Activated T-helper 2 cell treated with anti-CD3 and anti-CD28 coated beads, Interferon-gamma antibody, Interleukin-2, Interleukin-4, amounts not matched to agents 10 μg/mL and 5 μg/mL and 100 μg/mL, durations not matched to agents 14 hours and 24 hours and 36 hours (primary cell): ENCODE data around the gene SLIT3. TPM values are rescaled to one million over a fixed set of nuclear protein-coding genes. Genes with fewer than 3 reads are reported as not detected.

Source experiments
- DNase-seq: peaks from one replicate; pipeline ENCODE4 v3.0.0; 2021; ENCODE audit warnings: low spot score
- H3K27ac Mint-ChIP-seq: one replicate; pipeline ENCODE4 v1.8.0; 2021; ENCODE audit warnings: mixed read lengths
- H3K27me3 Mint-ChIP-seq: one replicate; pipeline ENCODE4 v1.8.0; 2021; ENCODE audit warnings: low read depth, mixed read lengths
- H3K36me3 Mint-ChIP-seq: one replicate; pipeline ENCODE4 v1.8.0; 2021; ENCODE audit warnings: low read depth, mixed read lengths
- H3K4me1 Mint-ChIP-seq: one replicate; pipeline ENCODE4 v1.8.0; 2021; ENCODE audit warnings: low read depth, mixed read lengths
- H3K4me3 Mint-ChIP-seq: one replicate; pipeline ENCODE4 v1.8.0; 2021; ENCODE audit warnings: low read depth, mild to moderate bottlenecking, moderate library complexity, mixed read lengths
- H3K9me3 Mint-ChIP-seq: one replicate; pipeline ENCODE4 v1.8.0; 2021; ENCODE audit warnings: mixed read lengths
- intact Hi-C: fragments of 100-400 bp; cut with micrococcal nuclease; formaldehyde crosslinking; loops from one replicate; pipeline ENCODE4 v1.15.1; 2023
- total RNA-seq: library from RNA; stranded (reverse); gene quantifications from 2 replicates; pipeline ENCODE4 v1.2.3, GENCODE V29; 2022

The SLIT3 gene
- total RNA-seq, 1 donor from 2014 or later, result 9.5 TPM

DNA sequence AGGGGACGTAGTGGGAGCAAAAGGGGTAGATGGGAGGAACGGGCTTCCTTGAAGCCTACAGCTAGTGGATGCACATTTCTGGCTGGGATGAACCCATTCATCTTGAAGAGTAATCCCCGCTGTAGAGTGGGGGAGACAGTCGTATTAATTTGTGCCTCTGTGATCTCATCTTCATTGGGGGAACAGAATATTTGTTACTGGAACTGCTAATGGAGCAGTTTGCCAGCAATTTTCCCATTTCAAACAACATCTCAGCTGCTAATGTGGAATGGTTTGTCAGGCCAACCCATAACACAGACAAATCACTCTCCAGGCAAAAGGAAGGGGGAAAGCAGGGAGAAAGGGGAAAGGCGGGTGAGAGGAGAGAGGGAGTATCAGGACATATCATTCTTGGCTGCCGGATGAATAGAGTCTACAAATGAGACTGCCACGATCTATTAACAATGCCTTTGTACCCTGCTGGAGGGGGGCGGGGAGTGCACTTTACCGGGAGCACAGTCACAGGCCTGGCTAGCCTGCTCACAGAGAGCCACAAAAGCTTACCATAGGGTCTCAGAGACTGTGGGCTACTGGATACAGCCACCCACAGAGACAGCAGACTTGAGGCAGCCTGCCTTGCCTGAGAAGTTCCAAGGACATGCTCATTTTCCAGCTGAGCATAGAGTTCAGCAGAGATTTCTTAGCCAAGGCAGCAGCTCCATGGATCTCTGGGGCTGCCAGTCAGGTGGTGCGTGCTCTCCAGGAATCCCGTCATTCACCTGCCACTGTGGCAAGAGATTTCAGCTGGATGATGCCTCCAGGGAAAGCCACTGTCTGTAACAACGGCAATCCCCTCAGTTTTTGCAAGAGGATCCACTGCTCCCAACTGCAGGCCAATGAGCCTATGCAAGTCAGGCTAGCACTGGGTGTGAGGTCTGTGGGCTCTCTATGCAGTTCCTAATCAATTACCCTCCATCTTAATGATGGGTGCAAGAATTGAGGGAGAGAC is 504.1 kb downstream of the SLIT3 start:
- DNase-seq, result no peak
- H3K4me1 Mint-ChIP-seq, result peaks cover 74% of the 10 kb centered on the region

DNA sequence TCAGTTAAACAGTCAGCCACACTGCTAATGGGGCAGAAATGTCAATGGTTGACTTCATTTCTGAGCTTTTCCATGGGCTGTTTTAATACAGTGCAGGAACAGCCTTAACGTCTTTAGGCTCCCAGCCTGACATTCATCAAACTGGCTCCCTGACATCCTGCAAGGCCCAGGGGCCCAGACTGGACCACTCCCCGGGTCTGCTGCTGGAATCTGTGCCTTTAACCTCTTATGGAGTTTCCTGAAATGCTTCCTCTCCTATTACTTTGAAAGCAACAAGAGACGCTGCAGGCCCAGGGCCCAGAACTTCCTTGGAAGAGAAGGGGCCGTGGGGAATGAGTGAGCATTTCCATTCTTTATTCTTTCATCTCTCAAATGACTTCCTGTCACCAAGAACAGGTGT is 504.9 kb downstream of the SLIT3 start:
- peaks cover 11% of the 10 kb centered on the region for H3K36me3 Mint-ChIP-seq
- no peaks in the 10 kb centered on the region for H3K9me3 Mint-ChIP-seq
- peak overlapping the region; percentile 95 for H3K27ac Mint-ChIP-seq
- H3K4me3 Mint-ChIP-seq, result no peak overlapping the region
- no peak for DNase-seq
- peaks cover 67% of the 10 kb centered on the region for H3K4me1 Mint-ChIP-seq
- H3K27me3 Mint-ChIP-seq, result no peaks in the 10 kb centered on the region
- intact Hi-C loops, result loop anchor here (10.0 kb wide), 1 partner anchor 311 kb away; the partner anchor contains the start of gene RARS1

More for the DNA sequence above, 504.1 kb downstream of the SLIT3 start:
- Mint-ChIP-seq H3K27ac (peak overlapping the region; percentile 88), H3K36me3 (peaks cover 11% of the 10 kb centered on the region), H3K27me3 (no peaks in the 10 kb centered on the region), H3K4me3 (no peak overlapping the region), H3K9me3 (no peaks in the 10 kb centered on the region)
- intact Hi-C loops, result loop anchor here (10.0 kb wide), 1 partner anchor 312 kb away; the partner anchor contains the start of gene RARS1

DNA sequence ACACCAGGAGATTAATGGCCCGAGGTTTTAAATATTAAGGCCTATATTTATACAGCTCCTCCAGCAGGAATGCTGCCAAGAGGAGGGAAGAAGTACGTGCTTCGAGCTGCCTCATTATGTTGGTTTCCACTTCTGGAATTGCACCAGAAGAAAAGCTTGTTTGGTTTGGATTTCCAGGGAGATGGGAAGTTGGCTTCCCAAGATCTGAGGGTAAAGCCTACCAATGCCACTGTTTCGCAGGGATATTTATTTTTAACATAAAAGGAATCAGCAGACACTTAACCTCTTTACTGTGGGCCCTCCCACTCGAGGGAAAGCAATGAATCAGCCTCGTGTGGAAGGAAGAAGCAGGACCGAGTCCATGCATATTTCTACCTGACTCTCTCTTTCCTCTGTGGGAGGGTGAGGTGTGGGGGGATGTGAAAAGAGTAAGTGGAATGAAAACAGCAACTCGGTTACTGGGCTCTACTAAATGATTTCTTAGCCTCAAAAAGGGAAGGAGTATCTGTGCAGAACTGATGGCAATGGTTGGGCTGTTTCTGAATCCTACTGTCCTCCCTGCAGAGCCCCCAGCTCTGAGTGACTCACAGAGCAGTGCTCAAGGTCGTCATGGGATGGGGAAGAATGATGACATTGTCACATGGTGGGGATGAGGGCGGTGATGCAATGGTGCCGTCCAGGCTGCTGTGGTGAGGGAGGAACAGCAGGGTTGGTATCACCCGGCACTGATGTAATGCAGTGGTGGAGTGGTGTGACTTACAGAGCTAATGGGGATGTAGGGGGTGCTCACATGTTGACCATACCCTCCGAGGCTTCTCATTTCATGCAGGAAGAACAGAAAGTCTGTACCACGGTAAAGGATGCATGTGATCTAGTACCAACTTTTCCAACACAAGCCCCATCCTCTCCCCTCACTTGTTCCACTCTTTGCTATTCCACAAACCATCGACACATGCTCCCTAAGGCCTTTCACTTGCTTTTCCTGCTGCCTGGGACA is 506.8 kb downstream of the SLIT3 start:
- Mint-ChIP-seq H3K36me3 (peaks cover 11% of the 10 kb centered on the region), H3K27me3 (no peaks in the 10 kb centered on the region), H3K27ac (peak overlapping the region; percentile 95), H3K4me3 (no peak overlapping the region), H3K9me3 (no peaks in the 10 kb centered on the region), H3K4me1 (peaks cover 56% of the 10 kb centered on the region)
- intact Hi-C loops, result loop anchor here (1.0 to 10.0 kb wide), 7 partner anchors 8 to 788 kb away; partner anchors contain the start of genes RARS1 and SPDL1
- DNase-seq, result no peak

DNA sequence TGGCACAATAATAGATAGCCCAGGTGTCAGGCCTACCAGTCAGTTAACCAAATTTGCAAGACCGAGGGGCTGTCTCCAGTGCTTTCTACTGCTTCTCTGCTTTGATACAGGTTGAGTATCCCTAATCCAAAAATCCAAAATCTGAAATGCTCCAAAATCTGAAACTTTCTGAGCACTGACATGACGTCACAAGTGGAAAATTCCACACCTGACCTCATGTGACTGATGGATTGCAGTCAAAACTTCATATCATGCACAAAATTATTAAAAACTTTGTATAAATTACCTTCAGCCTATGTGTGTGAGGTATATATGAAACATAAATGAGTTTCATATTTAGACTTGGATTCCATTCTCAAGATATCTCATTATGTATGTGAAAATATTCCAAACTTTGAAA is 508.3 kb downstream of the SLIT3 start:
- H3K9me3 Mint-ChIP-seq, result no peaks in the 10 kb centered on the region
- H3K36me3 Mint-ChIP-seq, result peaks cover 14% of the 10 kb centered on the region
- peaks cover 41% of the 10 kb centered on the region for H3K4me1 Mint-ChIP-seq
- no peak overlapping the region for H3K4me3 Mint-ChIP-seq
- intact Hi-C loops, result loop anchor here (5.0 to 10.0 kb wide), 3 partner anchors 40 to 790 kb away; partner anchors contain the start of genes RARS1 and SPDL1
- peak overlapping the region; percentile 95 for H3K27ac Mint-ChIP-seq
- no peaks in the 10 kb centered on the region for H3K27me3 Mint-ChIP-seq
- no peak for DNase-seq

DNA sequence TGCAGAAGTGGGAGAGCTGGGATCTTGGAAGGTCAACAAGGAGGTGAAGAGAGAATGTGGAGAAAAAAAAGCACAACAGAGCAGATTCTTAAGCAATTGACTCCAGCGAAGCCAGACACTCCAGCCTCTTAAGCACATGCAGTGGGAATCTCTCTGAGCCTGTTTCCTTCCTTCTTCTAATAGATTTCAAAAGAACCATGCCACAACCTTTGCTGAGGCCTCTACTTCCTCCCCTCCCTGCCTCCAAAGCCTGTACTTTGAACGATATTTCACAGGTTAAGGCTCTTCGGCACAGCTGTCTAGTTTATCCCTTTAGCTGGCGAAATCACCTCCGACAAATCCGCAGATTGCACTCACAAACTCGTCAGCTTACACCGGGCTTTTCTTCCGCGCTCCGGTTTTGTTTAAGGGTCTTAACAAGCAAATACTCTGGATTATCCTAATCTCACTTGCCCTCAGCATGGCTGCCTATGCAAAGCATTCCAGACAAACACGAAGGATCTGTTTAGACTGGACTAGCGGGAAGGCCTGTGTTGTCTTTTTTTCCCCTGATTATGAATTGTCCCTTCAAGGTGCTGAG is 510.2 kb downstream of the SLIT3 start:
- H3K27ac Mint-ChIP-seq, result no peak overlapping the region

DNA sequence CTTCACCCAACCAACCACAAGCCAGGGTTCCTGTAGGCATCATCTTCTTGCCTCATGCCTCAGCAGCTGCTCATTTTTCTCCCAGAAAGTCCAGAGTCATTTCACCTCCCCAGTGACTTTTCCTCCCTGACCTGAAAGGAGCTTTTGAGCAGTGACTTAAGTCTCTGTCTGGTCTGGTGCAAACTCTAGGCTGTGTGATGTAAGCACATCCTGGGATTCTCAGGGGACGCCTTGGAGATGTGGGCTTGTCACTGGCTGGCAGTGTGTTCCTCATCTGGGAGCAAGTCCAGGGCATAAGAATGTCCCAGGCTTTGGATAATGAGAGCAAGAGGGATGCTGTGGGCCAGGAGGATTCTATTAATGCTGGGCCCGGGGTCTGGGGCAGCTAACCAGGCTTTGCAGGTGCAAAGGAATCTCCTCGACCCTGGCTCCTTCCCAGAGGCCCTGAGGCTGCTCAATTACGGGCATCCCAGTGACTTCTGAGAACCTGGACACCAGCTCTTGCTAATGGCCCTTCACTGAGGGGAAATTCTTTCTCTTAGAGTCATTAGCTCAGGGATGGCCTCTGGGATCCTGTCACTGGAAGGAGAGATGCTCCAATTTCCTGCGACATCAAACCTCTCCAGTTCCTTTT is 510.8 kb downstream of the SLIT3 start:
- H3K9me3 Mint-ChIP-seq, result no peaks in the 10 kb centered on the region
- no peak overlapping the region for H3K4me3 Mint-ChIP-seq
- DNase-seq, result no peak
- H3K27ac Mint-ChIP-seq, result no peak overlapping the region
- peaks cover 32% of the 10 kb centered on the region for H3K4me1 Mint-ChIP-seq
- intact Hi-C loops, result loop anchor here (5.0 to 10.0 kb wide), 3 partner anchors 38 to 792 kb away; partner anchors contain the start of genes RARS1 and SPDL1
- peaks cover 19% of the 10 kb centered on the region for H3K36me3 Mint-ChIP-seq
- H3K27me3 Mint-ChIP-seq, result no peaks in the 10 kb centered on the region

More for the DNA sequence above, 510.2 kb downstream of the SLIT3 start:
- Mint-ChIP-seq H3K9me3 (no peaks in the 10 kb centered on the region), H3K27me3 (no peaks in the 10 kb centered on the region), H3K4me3 (no peak overlapping the region), H3K4me1 (peaks cover 33% of the 10 kb centered on the region), H3K36me3 (peaks cover 15% of the 10 kb centered on the region)
- intact Hi-C loops, result loop anchor here (5.0 to 10.0 kb wide), 3 partner anchors 38 to 792 kb away; partner anchors contain the start of genes RARS1 and SPDL1
- DNase-seq, result no peak

DNA sequence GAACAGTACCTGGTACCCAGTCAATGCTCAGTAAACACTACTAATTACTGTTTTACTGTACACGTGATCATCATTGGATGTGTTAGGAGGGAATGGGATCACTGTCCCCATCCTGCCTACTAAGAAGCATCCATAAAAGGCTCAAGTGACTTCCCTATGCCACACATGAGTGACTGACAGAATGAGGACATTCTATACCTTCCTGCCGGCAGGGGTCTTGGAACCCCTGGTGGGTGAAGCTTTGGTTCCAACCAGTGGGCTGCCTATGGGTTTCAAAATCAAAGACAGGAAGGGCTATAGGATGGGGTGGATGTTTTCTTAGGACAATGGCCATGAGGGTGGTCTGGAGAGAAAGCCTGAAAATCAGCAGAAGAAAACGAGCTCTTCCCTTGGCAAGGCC is 512.2 kb downstream of the SLIT3 start:
- Mint-ChIP-seq H3K36me3 (peaks cover 15% of the 10 kb centered on the region), H3K27me3 (no peaks in the 10 kb centered on the region), H3K27ac (no peak overlapping the region), H3K9me3 (no peaks in the 10 kb centered on the region), H3K4me3 (no peak overlapping the region), H3K4me1 (peaks cover 28% of the 10 kb centered on the region)
- no peak for DNase-seq
- intact Hi-C loops, result no loop called here

DNA sequence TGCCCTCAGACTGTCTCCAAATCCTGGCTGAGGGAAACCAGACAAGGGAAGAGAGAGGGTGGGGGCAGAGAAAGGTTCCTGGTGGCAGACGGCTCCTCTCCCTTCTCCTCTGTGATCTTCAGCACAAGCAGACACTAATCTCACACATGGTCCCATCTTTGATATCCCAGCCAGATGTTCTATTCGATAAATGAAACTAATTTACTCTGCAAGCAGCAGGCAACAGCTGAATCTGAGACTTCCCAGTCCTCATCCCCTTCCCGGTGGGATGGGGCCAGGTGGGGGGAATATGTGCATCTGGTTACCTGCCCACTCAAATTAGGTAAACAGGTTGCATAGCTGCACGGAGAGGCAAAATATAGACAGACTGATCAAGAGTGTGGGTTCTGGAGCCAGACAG is 512.8 kb downstream of the SLIT3 start:
- H3K9me3 Mint-ChIP-seq, result no peaks in the 10 kb centered on the region
- H3K4me1 Mint-ChIP-seq, result peaks cover 21% of the 10 kb centered on the region
- H3K36me3 Mint-ChIP-seq, result peaks cover 10% of the 10 kb centered on the region
- no peaks in the 10 kb centered on the region for H3K27me3 Mint-ChIP-seq
- no peak for DNase-seq
- H3K27ac Mint-ChIP-seq, result no peak overlapping the region
- intact Hi-C loops, result no loop called here
- no peak overlapping the region for H3K4me3 Mint-ChIP-seq

DNA sequence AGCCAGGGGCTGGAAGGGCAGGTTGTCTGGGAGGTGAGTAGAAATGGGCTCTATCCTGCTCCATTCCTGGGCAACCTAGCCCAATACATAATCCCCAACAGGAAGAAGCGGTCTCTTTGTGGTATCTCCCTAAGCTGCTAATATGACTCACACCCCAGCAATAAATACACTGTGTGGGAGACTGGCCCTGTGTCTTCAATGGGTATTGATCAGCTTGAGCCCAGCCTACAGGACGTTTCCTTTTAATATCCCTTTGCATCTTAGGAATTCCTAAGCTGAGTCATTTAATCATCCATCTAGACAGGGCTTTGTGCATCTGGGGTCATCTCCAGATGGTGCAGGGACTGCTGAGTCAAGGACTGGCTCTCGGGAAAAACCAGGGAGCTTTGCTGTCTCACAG is 514.8 kb downstream of the SLIT3 start:
- Mint-ChIP-seq H3K9me3 (no peaks in the 10 kb centered on the region), H3K36me3 (peaks cover 13% of the 10 kb centered on the region), H3K27ac (no peak overlapping the region), H3K27me3 (no peaks in the 10 kb centered on the region), H3K4me1 (peaks cover 16% of the 10 kb centered on the region), H3K4me3 (no peak overlapping the region)
- DNase-seq, result no peak
- intact Hi-C loops, result no loop called here

DNA sequence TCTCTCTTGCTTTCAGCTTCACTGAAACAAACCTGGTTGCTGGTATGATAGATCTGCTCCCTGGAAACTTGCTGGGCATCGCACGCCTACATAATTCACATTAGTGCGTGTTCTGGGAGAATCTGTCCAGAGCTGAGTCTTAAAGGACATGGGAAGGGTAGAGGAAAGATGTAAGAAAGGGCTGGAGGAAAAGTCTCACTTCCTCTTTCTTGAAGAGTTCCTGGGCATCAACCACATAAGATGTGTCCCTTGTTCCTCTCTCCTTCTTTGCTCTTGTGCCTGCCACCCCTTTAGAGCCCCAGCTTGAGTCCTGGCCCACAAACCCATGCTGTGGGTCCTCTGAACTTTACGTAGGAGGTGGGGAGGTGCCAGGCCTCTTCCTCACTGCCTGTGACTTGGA is 516.5 kb downstream of the SLIT3 start:
- no peaks in the 10 kb centered on the region for H3K27me3 Mint-ChIP-seq
- no peak overlapping the region for H3K27ac Mint-ChIP-seq
- H3K4me1 Mint-ChIP-seq, result peaks cover 14% of the 10 kb centered on the region
- DNase-seq, result no peak
- H3K4me3 Mint-ChIP-seq, result no peak overlapping the region
- no peaks in the 10 kb centered on the region for H3K9me3 Mint-ChIP-seq
- peaks cover 13% of the 10 kb centered on the region for H3K36me3 Mint-ChIP-seq
- intact Hi-C loops, result no loop called here

DNA sequence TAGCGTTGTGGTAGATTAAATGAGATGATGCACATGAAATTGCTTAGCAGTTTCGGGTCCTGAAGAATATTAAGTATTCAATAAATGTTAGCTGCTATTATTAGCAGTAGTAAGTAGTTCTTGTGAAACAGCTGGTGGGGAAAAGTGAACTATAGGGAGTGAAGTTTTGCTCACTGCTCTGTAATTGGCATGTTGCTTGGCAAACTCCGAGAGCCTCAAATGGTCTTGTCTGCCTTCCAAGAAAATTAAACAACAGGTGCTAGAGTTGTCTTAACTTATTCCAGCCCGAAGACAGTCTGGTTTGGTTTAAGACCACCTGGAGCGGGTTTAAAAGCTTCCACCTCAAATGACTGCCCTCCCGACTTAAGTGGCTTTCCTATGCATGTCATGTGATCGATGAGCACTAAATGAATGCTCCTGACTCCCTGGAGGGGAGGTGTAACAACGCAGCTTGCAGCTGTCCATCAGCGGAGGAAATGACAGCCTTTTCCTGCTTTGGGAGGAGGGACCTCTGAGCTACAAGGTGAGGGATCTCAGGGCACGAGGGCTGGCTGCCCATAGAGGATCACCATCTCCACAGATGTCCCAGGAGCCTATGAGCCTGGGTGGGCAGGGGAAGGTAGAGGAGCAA is 518.9 kb downstream of the SLIT3 start:
- intact Hi-C loops, result no loop called here
- no peak overlapping the region for H3K27ac Mint-ChIP-seq
- H3K4me3 Mint-ChIP-seq, result no peak overlapping the region
- H3K27me3 Mint-ChIP-seq, result no peaks in the 10 kb centered on the region
- no peak for DNase-seq
- peaks cover 14% of the 10 kb centered on the region for H3K4me1 Mint-ChIP-seq
- H3K9me3 Mint-ChIP-seq, result no peaks in the 10 kb centered on the region
- H3K36me3 Mint-ChIP-seq, result peaks cover 10% of the 10 kb centered on the region
